ENCODE data around the gene TRAF1. TPM values are rescaled to one million over a fixed set of nuclear protein-coding genes. Genes with fewer than 3 reads are reported as not detected.

TRAF1 gene
- total RNA-seq, 1 experiment from 2014 or later = 1.7 TPM

- peak overlapping the region; percentile 97 for H3K4me2 ChIP-seq (ENCODE audit: low read length)
- DNase-seq (ENCODE audit: low read depth, low spot score) (peak; percentile 73), ATAC-seq (peak; percentile 59)
- TSS peak; percentile 68 for BruUV-seq (replicated peaks)
- H2AFZ ChIP-seq (ENCODE audit: low read depth, low read length, poor library complexity, severe bottlenecking) = no peak overlapping the region
- H3K79me2 ChIP-seq (ENCODE audit: insufficient read depth, low read length) = peaks cover 19% of the 10 kb centered on the region
- H3K9ac ChIP-seq (ENCODE audit: low read length) = peak overlapping the region; percentile 92
- H3K4me3 ChIP-seq (replicated peaks in 1 of 2; ENCODE audit: low read depth in 1 of 2, low read length in 2 of 2) = peak overlapping the region; percentile 45 to 74
- H3K36me3 ChIP-seq (ENCODE audit: control insufficient read depth in 1 of 2, insufficient read depth in 2 of 2, low read length in 2 of 2) = peaks cover 0 to 12% of the 10 kb centered on the region in 2 experiments; a peak in 1 of 4 replicates
- H3K4me1 ChIP-seq (ENCODE audit: control insufficient read depth in 1 of 2, insufficient read depth in 2 of 2, low read length in 2 of 2) = peaks cover 44 to 55% of the 10 kb centered on the region in 2 experiments
- CTCF ChIA-PET = no interaction called here
- RAD21 ChIA-PET (ENCODE audit: low non-redundant PET in 1 of 2, low total read pairs in 2 of 2, uncharacterized antibody in 2 of 2, unreplicated experiment in 2 of 2) = no interaction called here
- peak overlapping the region; percentile 89 for H3K27ac ChIP-seq (ENCODE audit: low read depth, low read length)
- no peaks in the 10 kb centered on the region for H4K20me1 ChIP-seq (ENCODE audit: insufficient read depth)
- H3K9me3 ChIP-seq (ENCODE audit: control insufficient read depth in 1 of 2, insufficient read depth in 1 of 2, low read depth in 1 of 2, low read length in 2 of 2) = no peaks in the 10 kb centered on the region
- H3K9me2 ChIP-seq (ENCODE audit: insufficient read depth) = no peaks in the 10 kb centered on the region
- intact Hi-C loops (cut with micrococcal nuclease) = loop anchor here (5.0 kb wide), 1 partner anchor 61 kb away; no protein-coding TSS in a partner anchor
- H3K27me3 ChIP-seq (ENCODE audit: insufficient read depth, low read length) = no peaks in the 10 kb centered on the region
- POLR2A ChIA-PET = no interaction called here
- TF ChIP-seq ZNF274 (IDR thresholded peaks at IDR 0.05; ENCODE audit: low read depth, low read length) = no peak
- no peak for TF ChIP-seq SIN3A (IDR thresholded peaks at IDR 0.05; ENCODE audit: low read depth)
- TF ChIP-seq POLR2AphosphoS5 (IDR thresholded peaks at IDR 0.05; ENCODE audit: low read depth, low read length) = 0 out of 2 replicates have a peak, but pooled peaks have one; percentile 54
- no peak for TF ChIP-seq FOSL1 (IDR thresholded peaks at IDR 0.05; ENCODE audit: low read depth)
- peak; percentile 58 for TF ChIP-seq YY1 (IDR thresholded peaks at IDR 0.05; ENCODE audit: extremely low read depth, insufficient replicate concordance, low read depth, low read length)
- TF ChIP-seq ATF3 (IDR thresholded peaks at IDR 0.05) = no peak
- no peak for TF ChIP-seq CEBPB (IDR thresholded peaks at IDR 0.05; ENCODE audit: low read depth)
- TF ChIP-seq EZH2 (IDR thresholded peaks at IDR 0.05) = no peak
- TF ChIP-seq JUND (IDR thresholded peaks at IDR 0.05) = no peak
- TF ChIP-seq EGR1 (IDR thresholded peaks at IDR 0.05; ENCODE audit: low read depth) = no peak
- TF ChIP-seq MAX (IDR thresholded peaks at IDR 0.05) = no peak
- TF ChIP-seq ELF1 (IDR thresholded peaks at IDR 0.05; ENCODE audit: borderline replicate concordance, low read depth) = no peak
- TF ChIP-seq CTCF (IDR thresholded peaks at IDR 0.05 in 2 of 3, conservative IDR thresholded peaks at IDR 0.05 in 1 of 3; ENCODE audit: borderline replicate concordance in 1 of 3, insufficient read depth in 1 of 3, low read depth in 2 of 3, low read length in 2 of 3) = no peak
- TF ChIP-seq TCF7L2 (IDR thresholded peaks at IDR 0.05; ENCODE audit: borderline replicate concordance, extremely low read depth, insufficient read depth, insufficient read length) = no peak
- TF ChIP-seq SP1 (IDR thresholded peaks at IDR 0.05; ENCODE audit: low read depth) = no peak
- no peak for TF ChIP-seq EZH2phosphoT487 (IDR thresholded peaks at IDR 0.05; ENCODE audit: borderline replicate concordance)
- TF ChIP-seq POLR2A (IDR thresholded peaks at IDR 0.05; ENCODE audit: borderline replicate concordance, extremely low read depth, insufficient read depth, insufficient read length) = peak; percentile 25
- TF ChIP-seq, protein P1, sequence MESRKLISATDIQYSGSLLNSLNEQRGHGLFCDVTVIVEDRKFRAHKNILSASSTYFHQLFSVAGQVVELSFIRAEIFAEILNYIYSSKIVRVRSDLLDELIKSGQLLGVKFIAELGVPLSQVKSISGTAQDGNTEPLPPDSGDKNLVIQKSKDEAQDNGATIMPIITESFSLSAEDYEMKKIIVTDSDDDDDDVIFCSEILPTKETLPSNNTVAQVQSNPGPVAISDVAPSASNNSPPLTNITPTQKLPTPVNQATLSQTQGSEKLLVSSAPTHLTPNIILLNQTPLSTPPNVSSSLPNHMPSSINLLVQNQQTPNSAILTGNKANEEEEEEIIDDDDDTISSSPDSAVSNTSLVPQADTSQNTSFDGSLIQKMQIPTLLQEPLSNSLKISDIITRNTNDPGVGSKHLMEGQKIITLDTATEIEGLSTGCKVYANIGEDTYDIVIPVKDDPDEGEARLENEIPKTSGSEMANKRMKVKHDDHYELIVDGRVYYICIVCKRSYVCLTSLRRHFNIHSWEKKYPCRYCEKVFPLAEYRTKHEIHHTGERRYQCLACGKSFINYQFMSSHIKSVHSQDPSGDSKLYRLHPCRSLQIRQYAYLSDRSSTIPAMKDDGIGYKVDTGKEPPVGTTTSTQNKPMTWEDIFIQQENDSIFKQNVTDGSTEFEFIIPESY (IDR thresholded peaks at IDR 0.05; ENCODE audit: extremely low read depth, insufficient replicate concordance, low read length) = no peak
- TF ChIP-seq RAD21 (IDR thresholded peaks at IDR 0.05; ENCODE audit: low read depth) = no peak
- 0 out of 2 replicates have a peak, but pooled peaks have one; percentile 33 for TF ChIP-seq ZFX (IDR thresholded peaks at IDR 0.05)
Observed at GRCh38 chr9:120875954-120876841, 50.4 kb downstream of the TRAF1 start.
